HUES48 (cell line): Measurements from ENCODE around the gene NCR2.

Source experiments
- H3K27ac ChIP-seq: one replicate; pipeline ENCODE4 v1.7.0; 2013; ENCODE audit warnings: low read depth, low read length, inconsistent platforms
- H3K27me3 ChIP-seq: 2 replicates; pipeline ENCODE4 v1.6.1; 2013; ENCODE audit warnings: mild to moderate bottlenecking, low read length; ENCODE audit not compliant: control insufficient read depth, insufficient read depth
- H3K36me3 ChIP-seq: 2 replicates; pipeline ENCODE4 v1.6.1; 2013; ENCODE audit warnings: low read length; ENCODE audit not compliant: control insufficient read depth, insufficient read depth
- H3K4me1 ChIP-seq: 2 replicates; pipeline ENCODE4 v1.6.1; 2013; ENCODE audit warnings: mild to moderate bottlenecking, low read length; ENCODE audit not compliant: control insufficient read depth, insufficient read depth
- H3K4me3 ChIP-seq: 2 replicates; pipeline ENCODE4 v1.5.1; 2013; ENCODE audit warnings: mild to moderate bottlenecking, low read depth, low read length
- H3K9ac ChIP-seq: 2 replicates; pipeline ENCODE4 v1.6.1; 2013; ENCODE audit warnings: mild to moderate bottlenecking, low read depth, low read length, moderate library complexity
- H3K9me3 ChIP-seq: 2 replicates; pipeline ENCODE4 v1.6.1; 2013; ENCODE audit warnings: low read length; ENCODE audit not compliant: control insufficient read depth, insufficient read depth

Gene NCR2

GRCh38 chr6:41306187-41306854 is 29.1 kb upstream of the NCR2 start:
- H3K36me3 ChIP-seq: no peaks in the 10 kb centered on the region
- peaks cover 11% of the 10 kb centered on the region for H3K4me1 ChIP-seq
- no peak overlapping the region for H3K4me3 ChIP-seq
- no peaks in the 10 kb centered on the region; the same call in 1 of the 2 replicates for H3K27me3 ChIP-seq
- no peak overlapping the region for H3K27ac ChIP-seq
- no peak overlapping the region for H3K9ac ChIP-seq
- no peaks in the 10 kb centered on the region for H3K9me3 ChIP-seq

- peaks cover 15% of the 10 kb centered on the region for H3K4me1 ChIP-seq
- no peaks in the 10 kb centered on the region for H3K9me3 ChIP-seq
- no peaks in the 10 kb centered on the region for H3K36me3 ChIP-seq
- peaks cover 20% of the 10 kb centered on the region for H3K27me3 ChIP-seq
- H3K4me3 ChIP-seq: no peak overlapping the region
- no peak overlapping the region for H3K27ac ChIP-seq
- no peak overlapping the region for H3K9ac ChIP-seq
These were observed 20.2 kb upstream of the NCR2 start for GRCh38 chr6:41315203-41315602.

DNA sequence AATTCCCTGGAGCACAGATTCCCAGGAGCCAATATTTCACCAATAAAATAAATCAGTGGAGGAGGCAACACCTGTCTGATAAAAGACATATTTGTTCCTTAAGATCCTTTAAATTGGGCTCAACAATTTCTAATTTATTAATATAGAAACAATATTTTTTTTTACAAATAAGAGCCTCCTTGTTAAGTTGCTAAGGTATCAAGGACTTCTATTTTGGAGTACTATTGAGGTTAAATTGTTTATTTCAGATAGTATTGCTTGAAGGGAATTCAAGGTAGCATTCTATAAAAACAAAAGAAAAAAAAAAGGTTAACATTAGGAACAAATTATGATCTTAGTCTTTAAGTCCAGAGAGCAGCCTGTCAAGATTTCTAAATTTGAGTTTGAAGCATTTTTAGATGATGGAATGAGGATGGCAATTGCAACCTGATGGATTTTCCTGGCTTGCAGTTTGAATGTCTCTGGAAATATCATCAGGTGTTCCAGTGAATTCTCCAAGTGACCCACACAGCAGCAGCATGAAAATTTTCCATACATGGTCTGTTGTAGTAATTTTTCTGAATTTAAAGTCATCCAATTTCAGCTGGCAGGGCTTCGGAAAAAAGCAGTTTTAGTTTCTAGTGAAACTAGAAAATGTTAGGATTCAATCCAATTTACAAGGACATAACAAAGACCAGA is 19.3 kb upstream of the NCR2 start:
- Histone ChIP-seq H3K9me3 (no peaks in the 10 kb centered on the region), H3K4me1 (peaks cover 15% of the 10 kb centered on the region), H3K27ac (no peak overlapping the region), H3K4me3 (no peak overlapping the region), H3K36me3 (no peaks in the 10 kb centered on the region), H3K27me3 (peaks cover 20% of the 10 kb centered on the region), H3K9ac (no peak overlapping the region)

DNA sequence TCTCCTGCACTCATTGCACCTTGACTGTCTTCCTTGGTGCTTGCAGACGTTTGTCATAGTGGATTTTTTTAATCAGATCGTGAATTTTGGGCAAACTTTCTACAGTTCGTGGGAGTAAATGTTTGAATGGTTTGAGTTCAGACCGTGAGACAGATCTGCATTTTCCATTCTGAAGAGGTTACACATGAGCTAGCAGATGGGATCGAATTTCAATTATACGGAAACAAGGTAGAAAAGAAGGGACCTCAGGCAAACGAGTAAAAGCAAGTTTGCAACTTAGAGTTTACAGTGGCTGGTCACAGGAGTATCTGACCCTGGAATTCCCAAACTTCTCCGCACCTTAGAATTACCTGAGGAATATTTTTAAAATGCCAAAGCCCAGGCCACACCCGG is 17.2 kb upstream of the NCR2 start:
- H3K4me1 ChIP-seq: peaks cover 15% of the 10 kb centered on the region
- H3K4me3 ChIP-seq: peak overlapping the region; percentile 51
- H3K9me3 ChIP-seq: no peaks in the 10 kb centered on the region
- peak overlapping the region; percentile 34; the same call in 1 of the 2 replicates for H3K9ac ChIP-seq
- peaks cover 20% of the 10 kb centered on the region for H3K27me3 ChIP-seq
- H3K27ac ChIP-seq: no peak overlapping the region
- no peaks in the 10 kb centered on the region for H3K36me3 ChIP-seq

DNA sequence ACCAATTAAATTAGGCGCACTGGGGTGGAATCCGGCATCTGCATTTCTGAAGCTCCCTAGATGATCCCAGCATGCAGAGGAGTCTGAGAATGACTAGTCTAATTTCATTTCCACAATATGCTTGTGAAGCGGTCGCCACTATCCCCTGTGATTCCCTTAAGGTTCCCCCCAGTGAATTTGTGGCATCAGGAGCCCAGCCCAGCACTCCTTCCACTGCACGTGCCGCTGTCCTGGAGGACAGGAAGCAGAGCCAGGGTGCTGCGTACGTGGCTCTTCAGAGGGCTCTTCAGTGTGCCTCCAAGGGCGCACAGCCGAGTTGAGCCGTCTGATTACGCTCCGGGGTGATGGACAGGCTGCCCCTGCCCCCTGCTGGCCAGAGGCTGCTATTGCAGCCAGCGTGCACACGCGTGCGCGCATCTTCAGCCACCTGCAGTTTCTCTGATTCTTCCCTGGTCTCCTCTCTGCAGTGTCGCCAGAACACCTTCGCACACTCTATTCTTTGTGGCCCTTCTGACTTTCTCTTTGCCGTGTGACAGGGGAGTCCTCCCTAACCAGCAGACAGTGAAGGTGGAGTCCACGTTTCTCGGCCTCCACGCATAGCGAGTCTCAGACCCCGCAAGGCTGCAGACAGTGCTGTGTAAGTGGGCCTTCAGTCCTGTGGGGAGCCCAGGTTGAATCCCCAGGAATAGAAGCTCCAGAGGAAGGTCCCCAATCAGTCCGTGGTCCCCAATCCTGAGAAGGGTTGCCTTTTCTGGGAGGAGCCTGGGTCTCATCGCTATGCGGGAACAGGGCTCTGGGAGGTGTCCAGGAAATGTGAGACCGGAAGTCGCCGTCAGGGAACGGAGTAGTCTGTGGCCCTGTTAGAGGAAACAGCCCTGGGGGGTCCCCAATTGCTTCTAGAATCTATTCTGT is 16.5 kb upstream of the NCR2 start:
- no peaks in the 10 kb centered on the region for H3K9me3 ChIP-seq
- no peak overlapping the region for H3K27ac ChIP-seq
- peak overlapping the region; percentile 34 for H3K9ac ChIP-seq
- peaks cover 20% of the 10 kb centered on the region for H3K27me3 ChIP-seq
- H3K36me3 ChIP-seq: no peaks in the 10 kb centered on the region
- peak overlapping the region; percentile 51 for H3K4me3 ChIP-seq
- peaks cover 15% of the 10 kb centered on the region for H3K4me1 ChIP-seq

GRCh38 chr6:41321183-41321582 is 14.2 kb upstream of the NCR2 start:
- H3K27ac ChIP-seq: no peak overlapping the region
- H3K4me1 ChIP-seq: peaks cover 15% of the 10 kb centered on the region

GRCh38 chr6:41325446-41326066 is 9.9 kb upstream of the NCR2 start:
- Histone ChIP-seq H3K36me3 (no peaks in the 10 kb centered on the region), H3K27ac (no peak overlapping the region), H3K27me3 (no peaks in the 10 kb centered on the region; the same call in 1 of the 2 replicates), H3K4me3 (no peak overlapping the region), H3K9ac (no peak overlapping the region), H3K4me1 (no peaks in the 10 kb centered on the region), H3K9me3 (no peaks in the 10 kb centered on the region)

More at GRCh38 chr6:41321183-41321582, 14.2 kb upstream of the NCR2 start:
- H3K4me3 ChIP-seq: no peak overlapping the region
- H3K9me3 ChIP-seq: no peaks in the 10 kb centered on the region
- H3K27me3 ChIP-seq: peaks cover 20% of the 10 kb centered on the region
- no peaks in the 10 kb centered on the region for H3K36me3 ChIP-seq
- no peak overlapping the region for H3K9ac ChIP-seq

DNA sequence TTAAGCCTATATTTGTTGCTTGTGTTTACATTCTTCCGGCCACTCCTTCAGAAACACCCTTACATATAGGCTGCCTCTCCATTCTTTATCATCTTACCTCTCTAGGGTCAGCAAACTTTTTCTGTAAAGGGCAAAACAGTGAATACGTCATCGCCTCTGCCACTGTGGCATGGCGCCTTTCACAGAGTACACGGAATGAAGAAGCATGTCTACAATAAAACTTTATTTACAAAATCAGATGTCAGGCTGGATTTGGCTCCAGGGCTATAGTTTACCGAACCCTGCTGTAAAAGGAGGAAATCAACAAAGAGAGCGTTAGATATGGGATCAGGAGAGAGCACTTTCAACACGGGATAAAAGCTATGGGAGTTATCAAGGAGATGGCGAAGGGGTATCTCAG is 9.3 kb upstream of the NCR2 start:
- H3K27me3 ChIP-seq: no peaks in the 10 kb centered on the region; the same call in 1 of the 2 replicates
- no peak overlapping the region for H3K27ac ChIP-seq
- H3K4me1 ChIP-seq: no peaks in the 10 kb centered on the region
- no peaks in the 10 kb centered on the region for H3K9me3 ChIP-seq
- H3K36me3 ChIP-seq: no peaks in the 10 kb centered on the region
- H3K9ac ChIP-seq: no peak overlapping the region
- H3K4me3 ChIP-seq: no peak overlapping the region

- no peaks in the 10 kb centered on the region for H3K4me1 ChIP-seq
- H3K27me3 ChIP-seq: no peaks in the 10 kb centered on the region; the same call in 1 of the 2 replicates
- no peak overlapping the region for H3K27ac ChIP-seq
- no peak overlapping the region for H3K4me3 ChIP-seq
- no peaks in the 10 kb centered on the region for H3K36me3 ChIP-seq
- H3K9ac ChIP-seq: no peak overlapping the region
- H3K9me3 ChIP-seq: no peaks in the 10 kb centered on the region
These were observed 8.2 kb upstream of the NCR2 start for GRCh38 chr6:41327177-41327576.

- Histone ChIP-seq H3K4me3 (no peak overlapping the region), H3K27ac (no peak overlapping the region), H3K9ac (no peak overlapping the region), H3K9me3 (no peaks in the 10 kb centered on the region), H3K36me3 (no peaks in the 10 kb centered on the region), H3K4me1 (no peaks in the 10 kb centered on the region), H3K27me3 (no peaks in the 10 kb centered on the region)
These were observed 3.8 kb upstream of the NCR2 start for GRCh38 chr6:41331401-41332150.
